ENCODE data around the gene TTLL11. TPM values are rescaled to one million over a fixed set of nuclear protein-coding genes. Genes with fewer than 3 reads are reported as not detected.
A peak's percentile ranks its signal among the peaks of the same experiment; 100 is the strongest.

The TTLL11 gene
- polyA plus RNA-seq, 1 donor from 2014 or later: 8.0 TPM

- peaks cover 44% of the 10 kb centered on the region for H3K27me3 ChIP-seq (ENCODE audit: insufficient read depth, low read depth, low read length)
- no peaks in the 10 kb centered on the region for H3K9me3 ChIP-seq (ENCODE audit: low read length)
- no peak overlapping the region for H3K4me3 ChIP-seq (ENCODE audit: low read length)
- H4K20me1 ChIP-seq (ENCODE audit: insufficient read depth): no peaks in the 10 kb centered on the region
- no peaks in the 10 kb centered on the region for H3K36me3 ChIP-seq (ENCODE audit: insufficient read depth, low read length)
- TF ChIP-seq EZH2 (IDR thresholded peaks at IDR 0.05; ENCODE audit: borderline replicate concordance, insufficient read depth, low read length, poor library complexity, severe bottlenecking) (no peak), REST (IDR thresholded peaks at IDR 0.05; ENCODE audit: borderline replicate concordance) (no peak), EP300 (conservative IDR thresholded peaks at IDR 0.05; ENCODE audit: poor library complexity, severe bottlenecking) (no peak), CTCF (IDR thresholded peaks at IDR 0.05; ENCODE audit: poor library complexity, severe bottlenecking) (no peak), SMC3 (conservative IDR thresholded peaks at IDR 0.05; ENCODE audit: poor library complexity) (no peak), RAD21 (conservative IDR thresholded peaks at IDR 0.05) (no peak), TAF1 (IDR thresholded peaks at IDR 0.05; ENCODE audit: low read depth) (no peak), MXI1 (conservative IDR thresholded peaks at IDR 0.05; ENCODE audit: poor library complexity, severe bottlenecking) (no peak), POLR2AphosphoS5 (IDR thresholded peaks at IDR 0.05) (no peak)
- H3K9ac ChIP-seq (ENCODE audit: low read length): no peak overlapping the region
- H3K27ac ChIP-seq (ENCODE audit: low read length): no peak overlapping the region
- H3K79me2 ChIP-seq (replicated peaks; ENCODE audit: insufficient read depth, low read length): no peaks in the 10 kb centered on the region
- no peaks in the 10 kb centered on the region for H3K9me2 ChIP-seq (ENCODE audit: insufficient read depth, low read length)
- H2AFZ ChIP-seq (ENCODE audit: low read depth, low read length): no peak overlapping the region
- no peaks in the 10 kb centered on the region for H3F3A ChIP-seq (ENCODE audit: insufficient read depth, low read length, poor library complexity, severe bottlenecking)
- H3K4me2 ChIP-seq (ENCODE audit: low read length): no peak overlapping the region
Observed at GRCh38 chr9:122124048-122124447, 30.9 kb upstream of the TTLL11 start.

GRCh38 chr9:122122903-122123632, 30.0 kb upstream of the TTLL11 start:
- no peaks in the 10 kb centered on the region for H4K20me1 ChIP-seq (ENCODE audit: insufficient read depth)

More at GRCh38 chr9:122122903-122123632, 30.0 kb upstream of the TTLL11 start:
- H3F3A ChIP-seq (ENCODE audit: insufficient read depth, low read length, poor library complexity, severe bottlenecking): no peaks in the 10 kb centered on the region
- H3K27me3 ChIP-seq (ENCODE audit: insufficient read depth, low read depth, low read length): peaks cover 40% of the 10 kb centered on the region
- H3K27ac ChIP-seq (ENCODE audit: low read length): no peak overlapping the region
- H3K9ac ChIP-seq (ENCODE audit: low read length): no peak overlapping the region
- no peak for TF ChIP-seq EZH2 (IDR thresholded peaks at IDR 0.05; ENCODE audit: borderline replicate concordance, insufficient read depth, low read length, poor library complexity, severe bottlenecking)
- peak; percentile 91 for TF ChIP-seq CTCF (IDR thresholded peaks at IDR 0.05; ENCODE audit: poor library complexity, severe bottlenecking)
- TF ChIP-seq POLR2AphosphoS5 (IDR thresholded peaks at IDR 0.05): no peak
- TF ChIP-seq SMC3 (conservative IDR thresholded peaks at IDR 0.05; ENCODE audit: poor library complexity): peak; percentile 87
- peak; percentile 76 for TF ChIP-seq RAD21 (conservative IDR thresholded peaks at IDR 0.05)
- TF ChIP-seq EP300 (conservative IDR thresholded peaks at IDR 0.05; ENCODE audit: poor library complexity, severe bottlenecking): no peak
- no peak for TF ChIP-seq TAF1 (IDR thresholded peaks at IDR 0.05; ENCODE audit: low read depth)
- no peak for TF ChIP-seq REST (IDR thresholded peaks at IDR 0.05; ENCODE audit: borderline replicate concordance)
- no peak for TF ChIP-seq MXI1 (conservative IDR thresholded peaks at IDR 0.05; ENCODE audit: poor library complexity, severe bottlenecking)
- H3K9me2 ChIP-seq (ENCODE audit: insufficient read depth, low read length): no peaks in the 10 kb centered on the region
- no peaks in the 10 kb centered on the region for H3K79me2 ChIP-seq (replicated peaks; ENCODE audit: insufficient read depth, low read length)
- no peak overlapping the region for H2AFZ ChIP-seq (ENCODE audit: low read depth, low read length)
- H3K9me3 ChIP-seq (ENCODE audit: low read length): no peaks in the 10 kb centered on the region
- no peak overlapping the region for H3K4me3 ChIP-seq (ENCODE audit: low read length)
- no peak overlapping the region for H3K4me2 ChIP-seq (ENCODE audit: low read length)
- no peaks in the 10 kb centered on the region for H3K36me3 ChIP-seq (ENCODE audit: insufficient read depth, low read length)
